Endodermal cell (in vitro differentiated cells): ENCODE results near the gene NDUFB7. TPM values are rescaled to one million over a fixed set of nuclear protein-coding genes. Genes with fewer than 3 reads are reported as not detected.

Source experiments
- DNase-seq: peaks from one replicate; pipeline ENCODE4 v3.0.0-alpha.2; 2017
- H3K27ac ChIP-seq: 2 replicates; pipeline ENCODE4 v1.5.1; 2013; ENCODE audit warnings: mild to moderate bottlenecking, low read depth, low read length, moderate library complexity
- H3K27me3 ChIP-seq: 2 replicates; pipeline ENCODE4 v1.6.1; 2013; ENCODE audit warnings: mild to moderate bottlenecking, low read length, moderate library complexity; ENCODE audit not compliant: insufficient read depth, control insufficient read depth, poor library complexity, severe bottlenecking
- H3K36me3 ChIP-seq: 2 replicates; pipeline ENCODE4 v1.7.0; 2013; ENCODE audit warnings: mild to moderate bottlenecking, low read length, moderate library complexity; ENCODE audit not compliant: control insufficient read depth, insufficient read depth
- H3K4me1 ChIP-seq: one replicate; pipeline ENCODE4 v1.7.0; 2013; ENCODE audit warnings: low read length; ENCODE audit not compliant: control insufficient read depth, insufficient read depth
- H3K4me3 ChIP-seq: 2 replicates; pipeline ENCODE4 v1.5.1; 2013; ENCODE audit warnings: mild to moderate bottlenecking, low read length, moderate library complexity
- H3K9ac ChIP-seq: 2 replicates; pipeline ENCODE4 v1.6.1; 2013; ENCODE audit warnings: mild to moderate bottlenecking, low read length, moderate library complexity; ENCODE audit not compliant: poor library complexity, severe bottlenecking; ENCODE audit errors: extremely low read depth
- H3K9me3 ChIP-seq: 2 replicates; pipeline ENCODE4 v1.6.1; 2013; ENCODE audit warnings: mild to moderate bottlenecking, low read length, moderate library complexity; ENCODE audit not compliant: control insufficient read depth
- H3K27ac Mint-ChIP-seq: 2 replicates; pipeline ENCODE4 v1.8.0; 2020; ENCODE audit warnings: mixed read lengths
- H3K27me3 Mint-ChIP-seq: 2 replicates; pipeline ENCODE4 v1.8.0; 2021; ENCODE audit warnings: mild to moderate bottlenecking, mixed read lengths; ENCODE audit not compliant: insufficient read depth
- H3K36me3 Mint-ChIP-seq: 2 replicates; pipeline ENCODE4 v1.8.0; 2020; ENCODE audit warnings: low read depth, mixed read lengths
- H3K4me1 Mint-ChIP-seq: 2 replicates; pipeline ENCODE4 v1.8.0; 2020; ENCODE audit warnings: mixed read lengths
- H3K4me3 Mint-ChIP-seq: 2 replicates; pipeline ENCODE4 v1.8.0; 2020; ENCODE audit warnings: mild to moderate bottlenecking, moderate library complexity, mixed read lengths
- H3K9me3 Mint-ChIP-seq: 2 replicates; pipeline ENCODE4 v1.8.0; 2020; ENCODE audit warnings: mild to moderate bottlenecking, mixed read lengths
- CTCF ChIP-seq: fragments of 200-600 bp; sonication (generic); conservative IDR thresholded peaks from 2 replicates; pipeline ENCODE4 v1.5.0; 2021; ENCODE audit warnings: antibody characterized with exemption, mild to moderate bottlenecking
- WGBS, 2 experiments: methylation state at CpG; one replicate each; pipeline versions ENCODE4 v1.1.5 to v1.1.7; 2013; ENCODE audit warnings: missing lambda C conversion rate in 2 of 2, mixed read lengths in 1 of 2; ENCODE audit not compliant: insufficient coverage in 1 of 2, insufficient read length in 1 of 2; 5-methylcytosine and 5-hydroxymethylcytosine counted together
- total RNA-seq, 2 donors: library from RNA; stranded (reverse); fragmentation: NEBNext Ultra II Directional in 1 of 2; extraction: Animal tissue kit (Norgen Biotek cat#: 25700) in 1 of 2; gene quantifications; 2 replicates in 1 of 2; 3 replicates in 1 of 2; pipeline ENCODE4 v1.2.1, GENCODE V29; 2021

The NDUFB7 gene
- total RNA-seq, 2 donors from 2014 or later, result 127 to 141 TPM

DNA sequence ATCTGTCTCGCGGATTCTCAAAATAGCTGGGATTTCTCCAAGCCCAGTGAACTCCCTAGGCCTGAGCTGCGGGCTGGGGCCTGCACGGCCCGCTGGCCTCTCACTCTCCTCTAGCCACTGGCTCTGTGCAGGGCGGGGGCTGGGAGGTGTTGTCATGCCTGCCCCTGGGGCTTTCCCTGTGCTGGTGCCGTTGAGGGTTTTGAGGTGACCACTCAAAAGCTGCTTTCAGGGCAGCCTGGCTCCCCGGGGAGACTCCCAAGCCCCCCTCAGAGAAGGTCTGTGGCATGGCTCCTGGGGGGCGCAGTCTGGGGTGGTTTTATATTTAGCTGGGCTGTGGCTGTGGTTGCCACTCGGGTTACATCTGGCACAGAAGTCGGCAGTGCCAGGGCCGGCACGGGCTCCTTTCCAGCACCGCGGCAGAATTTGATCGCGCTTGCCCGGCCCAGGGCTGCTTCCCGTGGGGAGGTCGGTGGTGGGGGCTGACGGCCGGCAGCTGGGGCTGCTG, 10.0 kb downstream of the NDUFB7 start:
- Histone ChIP-seq H3K9ac (no peak overlapping the region), H3K36me3 (no peaks in the 10 kb centered on the region), H3K9me3 (no peaks in the 10 kb centered on the region), H3K27ac (no peak overlapping the region), H3K4me3 (no peak overlapping the region), H3K4me1 (peaks cover 6% of the 10 kb centered on the region), H3K27me3 (no peaks in the 10 kb centered on the region)
- no peaks in the 10 kb centered on the region for H3K9me3 Mint-ChIP-seq
- peak overlapping the region; percentile 83 for H3K27ac Mint-ChIP-seq
- no peaks in the 10 kb centered on the region for H3K27me3 Mint-ChIP-seq
- WGBS, 2 experiments, result 85 to 92% methylated on average over 14 to 22 of the region's 22 CpGs
- peak; percentile 60 for DNase-seq
- H3K4me1 Mint-ChIP-seq, result peaks cover 28% of the 10 kb centered on the region
- H3K4me3 Mint-ChIP-seq, result no peak overlapping the region
- H3K36me3 Mint-ChIP-seq, result peaks cover 8% of the 10 kb centered on the region
- no peak for TF ChIP-seq CTCF

GRCh38 chr19:14561249-14561648, 10.6 kb downstream of the NDUFB7 start:
- no peaks in the 10 kb centered on the region for H3K27me3 ChIP-seq
- H3K36me3 Mint-ChIP-seq, result peaks cover 8% of the 10 kb centered on the region
- H3K9me3 ChIP-seq, result no peaks in the 10 kb centered on the region
- H3K27ac Mint-ChIP-seq, result peak overlapping the region; percentile 83
- no peak overlapping the region for H3K9ac ChIP-seq
- DNase-seq, result no peak
- H3K4me3 ChIP-seq, result no peak overlapping the region
- no peaks in the 10 kb centered on the region for H3K9me3 Mint-ChIP-seq
- TF ChIP-seq CTCF, result no peak
- no peaks in the 10 kb centered on the region for H3K27me3 Mint-ChIP-seq
- no peak overlapping the region for H3K4me3 Mint-ChIP-seq
- no peaks in the 10 kb centered on the region for H3K36me3 ChIP-seq
- no peak overlapping the region for H3K27ac ChIP-seq
- peaks cover 28% of the 10 kb centered on the region for H3K4me1 Mint-ChIP-seq
- WGBS, 2 experiments, result 91 to 92% methylated on average over 4 to 8 of the region's 8 CpGs
- H3K4me1 ChIP-seq, result peaks cover 6% of the 10 kb centered on the region

DNA sequence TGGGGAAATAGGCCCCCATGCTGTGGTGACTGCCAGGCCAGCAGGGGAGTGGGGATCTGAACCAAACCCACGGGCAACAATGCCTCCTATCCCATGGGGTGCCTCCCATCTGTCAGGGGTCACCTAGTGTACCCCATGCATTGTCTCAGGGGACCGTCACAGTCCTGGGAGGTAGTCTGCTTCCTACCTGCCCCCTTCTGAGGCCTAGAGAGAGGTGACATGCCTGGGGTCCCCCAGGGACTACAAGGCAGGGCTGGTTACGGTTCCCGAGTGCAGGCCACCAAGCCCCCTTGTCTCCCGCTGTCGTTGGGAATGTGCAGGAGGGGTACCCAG, 11.1 kb downstream of the NDUFB7 start:
- peaks cover 28% of the 10 kb centered on the region for H3K4me1 Mint-ChIP-seq
- peaks cover 7% of the 10 kb centered on the region for H3K36me3 Mint-ChIP-seq
- H3K27me3 Mint-ChIP-seq, result no peaks in the 10 kb centered on the region
- peak overlapping the region; percentile 89 for H3K27ac Mint-ChIP-seq
- WGBS, 2 experiments, result 92 to 100% methylated on average over 5 to 6 of the region's 6 CpGs
- Histone ChIP-seq H3K4me3 (no peak overlapping the region), H3K4me1 (peaks cover 6% of the 10 kb centered on the region), H3K36me3 (no peaks in the 10 kb centered on the region), H3K9ac (no peak overlapping the region), H3K27ac (no peak overlapping the region), H3K27me3 (no peaks in the 10 kb centered on the region), H3K9me3 (no peaks in the 10 kb centered on the region)
- TF ChIP-seq CTCF, result no peak
- H3K9me3 Mint-ChIP-seq, result no peaks in the 10 kb centered on the region
- no peak overlapping the region for H3K4me3 Mint-ChIP-seq
- DNase-seq, result no peak
